Spinal cord (tissue), 10 donors: ENCODE data around the gene WDFY3. TPM values are rescaled to one million over a fixed set of nuclear protein-coding genes. Genes with fewer than 3 reads are reported as not detected.

Source experiments
- DNase-seq, 6 donors: peaks; one replicate each; pipeline versions ENCODE4 v3.0.0 to v3.0.0-alpha.2; 2013 to 2015; ENCODE audit warnings: low spot score in 6 of 6, low read depth in 4 of 6
- H3K27ac ChIP-seq: one replicate; pipeline ENCODE4 v1.5.1; 2013; ENCODE audit warnings: low read depth, low read length, control low read depth
- H3K27me3 ChIP-seq: one replicate; pipeline ENCODE4 v1.6.1; 2013; ENCODE audit warnings: low read length; ENCODE audit not compliant: control insufficient read depth, insufficient read depth
- H3K36me3 ChIP-seq: one replicate; pipeline ENCODE4 v1.6.1; 2013; ENCODE audit warnings: low read length; ENCODE audit not compliant: control insufficient read depth, insufficient read depth
- H3K4me1 ChIP-seq: one replicate; pipeline ENCODE4 v1.6.1; 2013; ENCODE audit warnings: low read length; ENCODE audit not compliant: control insufficient read depth, insufficient read depth
- H3K4me3 ChIP-seq: one replicate; pipeline ENCODE4 v1.5.1; 2013; ENCODE audit warnings: low read depth, low read length, control low read depth
- H3K9me3 ChIP-seq: one replicate; pipeline ENCODE4 v1.6.1; 2013; ENCODE audit warnings: low read length; ENCODE audit not compliant: control insufficient read depth, insufficient read depth
- whole genome bisulfite sequencing: methylation state at CpG from one replicate; pipeline ENCODE4 v1.1.5; 2013; ENCODE audit warnings: missing lambda C conversion rate; ENCODE audit not compliant: insufficient coverage; 5-methylcytosine and 5-hydroxymethylcytosine counted together
- polyA plus RNA-seq, 2 donors: library from polyadenylated mRNA; unstranded; fragments of 120-200 nt; gene quantifications; one replicate each; pipeline ENCODE4 v1.2.1, GENCODE V29; 2013; ENCODE audit not compliant: insufficient read length in 2 of 2
- total RNA-seq, 2 donors: library from RNA; depleted of rRNA in 1 of 2; stranded (reverse); fragments of 120-200 nt in 1 of 2; fragments of >200 nt in 1 of 2; gene quantifications; one replicate each; pipeline versions ENCODE4 v1.2.3 to v1.2.4, GENCODE V29; 2013 to 2014
- donor health status: healthy.

The WDFY3 gene
- total and polyA plus RNA-seq, 4 donors = 33.7 to 179 (median 78.4) TPM

DNA sequence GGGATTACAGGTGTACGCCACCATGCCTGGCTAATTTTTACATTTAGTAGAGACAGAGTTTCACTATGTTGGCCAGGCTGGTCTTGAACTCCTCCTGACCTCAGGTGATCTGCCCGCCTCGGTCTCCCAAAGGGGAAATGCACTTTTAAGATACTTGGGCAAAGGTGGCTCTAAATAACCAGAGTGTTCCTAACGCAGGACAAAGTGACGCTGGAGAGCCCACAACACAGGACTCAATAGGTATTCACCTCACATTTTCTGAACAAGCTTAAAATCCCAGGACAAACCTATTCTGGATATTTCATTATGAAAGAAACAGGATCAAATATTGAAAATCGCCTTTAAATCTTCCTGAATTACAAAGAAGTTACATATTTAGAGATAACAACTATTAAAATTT, 69.0 kb downstream of the WDFY3 start:
- WGBS = 90% methylated on average over 2 of the region's 6 CpGs
- Histone ChIP-seq H3K27me3 (no peaks in the 10 kb centered on the region), H3K9me3 (no peaks in the 10 kb centered on the region), H3K27ac (no peak overlapping the region), H3K4me3 (no peak overlapping the region), H3K4me1 (no peaks in the 10 kb centered on the region), H3K36me3 (peaks cover 4% of the 10 kb centered on the region)
- DNase-seq = no peak

DNA sequence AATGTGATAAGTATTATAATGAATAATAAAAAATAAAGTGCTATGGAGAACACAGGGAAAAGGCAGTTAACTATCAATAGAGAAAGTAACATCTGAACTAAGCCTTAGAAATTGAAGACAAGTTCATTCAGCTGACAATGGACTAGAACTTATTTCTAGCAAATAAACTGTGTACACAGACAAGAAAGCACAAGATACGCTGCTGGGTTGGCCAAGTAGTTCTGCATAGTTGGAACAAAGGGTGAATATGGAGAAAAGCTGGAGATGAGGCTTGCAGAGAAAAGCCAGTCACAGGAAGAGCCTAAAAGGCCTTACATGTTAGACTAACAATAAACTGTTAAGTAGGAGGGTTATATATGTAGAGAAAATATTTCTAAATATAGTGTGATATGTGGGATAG, 71.2 kb downstream of the WDFY3 start:
- WGBS = 80% methylated on average over 1 of the region's 1 CpG

GRCh38 chr4:84894621-84895020, 71.9 kb downstream of the WDFY3 start:
- no peaks in the 10 kb centered on the region for H3K4me1 ChIP-seq
- no peak for DNase-seq
- peaks cover 4% of the 10 kb centered on the region for H3K36me3 ChIP-seq
- H3K27ac ChIP-seq = no peak overlapping the region
- no peaks in the 10 kb centered on the region for H3K27me3 ChIP-seq
- no peak overlapping the region for H3K4me3 ChIP-seq
- 94% methylated on average over 9 of the region's 10 CpGs for WGBS
- H3K9me3 ChIP-seq = no peaks in the 10 kb centered on the region

More for the DNA sequence above, 71.2 kb downstream of the WDFY3 start:
- peaks cover 4% of the 10 kb centered on the region for H3K36me3 ChIP-seq
- no peak overlapping the region for H3K4me3 ChIP-seq
- no peak for DNase-seq
- no peaks in the 10 kb centered on the region for H3K9me3 ChIP-seq
- H3K27ac ChIP-seq = no peak overlapping the region
- H3K4me1 ChIP-seq = no peaks in the 10 kb centered on the region
- no peaks in the 10 kb centered on the region for H3K27me3 ChIP-seq

GRCh38 chr4:84892950-84893349, 73.5 kb downstream of the WDFY3 start:
- peak in 1 of 6 donors; percentile 14 for DNase-seq
- WGBS = no CpG with 5 or more reads among the region's 1 CpG
- Histone ChIP-seq H3K27ac (no peak overlapping the region), H3K9me3 (no peaks in the 10 kb centered on the region), H3K4me3 (no peak overlapping the region), H3K27me3 (no peaks in the 10 kb centered on the region), H3K36me3 (peaks cover 4% of the 10 kb centered on the region), H3K4me1 (no peaks in the 10 kb centered on the region)

DNA sequence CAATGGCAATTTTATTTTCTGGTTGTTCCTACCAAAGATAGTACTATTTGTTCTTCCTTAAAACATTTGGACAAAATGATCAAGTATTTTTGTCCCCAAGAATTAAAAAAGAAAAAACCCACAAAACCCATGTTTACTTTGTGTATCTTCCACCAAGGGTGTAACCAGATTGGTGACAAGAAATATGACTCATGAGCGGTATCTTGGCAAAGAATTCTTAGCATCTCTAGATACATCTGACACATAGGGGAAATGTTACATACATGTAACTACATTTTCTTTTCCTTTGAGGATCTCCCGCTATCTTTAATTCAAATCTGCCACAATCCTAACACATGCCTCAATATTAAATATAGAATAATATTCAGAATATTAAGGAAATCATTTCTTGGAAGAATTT, 78.7 kb downstream of the WDFY3 start:
- Histone ChIP-seq H3K27ac (no peak overlapping the region), H3K36me3 (no peaks in the 10 kb centered on the region), H3K9me3 (no peaks in the 10 kb centered on the region), H3K4me3 (no peak overlapping the region), H3K27me3 (no peaks in the 10 kb centered on the region), H3K4me1 (no peaks in the 10 kb centered on the region)
- WGBS = no CpG with 5 or more reads among the region's 2 CpGs
- DNase-seq = no peak

DNA sequence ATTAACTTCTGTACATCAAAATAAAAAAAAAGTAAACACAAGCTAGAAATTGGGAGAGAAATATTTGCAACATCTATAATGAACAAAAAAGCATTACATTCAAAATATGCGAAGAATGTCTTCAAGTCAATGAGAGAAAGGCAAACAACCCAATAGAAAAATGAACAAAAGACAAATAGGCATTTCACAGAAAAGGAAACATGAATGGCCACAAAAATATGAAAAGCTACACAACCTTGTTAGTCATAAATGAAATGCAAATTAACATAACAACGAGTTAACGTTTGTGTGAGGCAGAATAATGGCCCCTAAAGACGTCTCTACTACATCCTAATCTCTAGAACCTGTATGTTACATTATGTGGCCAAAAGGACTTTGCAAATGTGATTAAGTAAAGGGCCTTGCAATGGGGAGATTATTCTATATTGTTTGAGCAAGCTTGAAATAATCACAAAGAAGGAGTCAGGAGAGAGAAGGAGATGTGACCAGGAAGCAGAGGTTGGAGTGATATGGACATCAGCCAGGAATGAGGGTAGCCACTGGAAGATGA, 86.8 kb downstream of the WDFY3 start:
- Histone ChIP-seq H3K9me3 (peaks cover 3% of the 10 kb centered on the region), H3K36me3 (peaks cover 3% of the 10 kb centered on the region), H3K4me3 (no peak overlapping the region), H3K27me3 (no peaks in the 10 kb centered on the region), H3K27ac (no peak overlapping the region), H3K4me1 (no peaks in the 10 kb centered on the region)
- no CpG with 5 or more reads among the region's 4 CpGs for WGBS
- DNase-seq = no peak

GRCh38 chr4:84878546-84878945, 87.9 kb downstream of the WDFY3 start:
- 80% methylated on average over 2 of the region's 3 CpGs for WGBS

GRCh38 chr4:84878090-84878489, 88.4 kb downstream of the WDFY3 start:
- no peak for DNase-seq
- Histone ChIP-seq H3K4me3 (no peak overlapping the region), H3K27me3 (no peaks in the 10 kb centered on the region), H3K36me3 (peaks cover 3% of the 10 kb centered on the region), H3K27ac (no peak overlapping the region), H3K9me3 (peaks cover 3% of the 10 kb centered on the region), H3K4me1 (no peaks in the 10 kb centered on the region)
- no CpG with 5 or more reads among the region's 1 CpG for WGBS

More at GRCh38 chr4:84878546-84878945, 87.9 kb downstream of the WDFY3 start:
- H3K27me3 ChIP-seq = no peaks in the 10 kb centered on the region
- H3K36me3 ChIP-seq = peaks cover 3% of the 10 kb centered on the region
- peaks cover 3% of the 10 kb centered on the region for H3K9me3 ChIP-seq
- H3K4me3 ChIP-seq = no peak overlapping the region
- no peak for DNase-seq
- H3K27ac ChIP-seq = no peak overlapping the region
- no peaks in the 10 kb centered on the region for H3K4me1 ChIP-seq

GRCh38 chr4:84877051-84877833, 89.2 kb downstream of the WDFY3 start:
- Histone ChIP-seq H3K9me3 (peaks cover 3% of the 10 kb centered on the region), H3K27me3 (no peaks in the 10 kb centered on the region), H3K27ac (no peak overlapping the region), H3K4me3 (no peak overlapping the region), H3K36me3 (peaks cover 3% of the 10 kb centered on the region), H3K4me1 (no peaks in the 10 kb centered on the region)
- WGBS = 87% methylated on average over 4 of the region's 5 CpGs
- DNase-seq = no peak
